Measurements from ENCODE around the gene KLHL13.
"Not testable (repeated sequence)": the region's sequence is repeated elsewhere in the genome, so short reads cannot be mapped to it uniquely, and the experiment has no call there.

The KLHL13 gene

DNA sequence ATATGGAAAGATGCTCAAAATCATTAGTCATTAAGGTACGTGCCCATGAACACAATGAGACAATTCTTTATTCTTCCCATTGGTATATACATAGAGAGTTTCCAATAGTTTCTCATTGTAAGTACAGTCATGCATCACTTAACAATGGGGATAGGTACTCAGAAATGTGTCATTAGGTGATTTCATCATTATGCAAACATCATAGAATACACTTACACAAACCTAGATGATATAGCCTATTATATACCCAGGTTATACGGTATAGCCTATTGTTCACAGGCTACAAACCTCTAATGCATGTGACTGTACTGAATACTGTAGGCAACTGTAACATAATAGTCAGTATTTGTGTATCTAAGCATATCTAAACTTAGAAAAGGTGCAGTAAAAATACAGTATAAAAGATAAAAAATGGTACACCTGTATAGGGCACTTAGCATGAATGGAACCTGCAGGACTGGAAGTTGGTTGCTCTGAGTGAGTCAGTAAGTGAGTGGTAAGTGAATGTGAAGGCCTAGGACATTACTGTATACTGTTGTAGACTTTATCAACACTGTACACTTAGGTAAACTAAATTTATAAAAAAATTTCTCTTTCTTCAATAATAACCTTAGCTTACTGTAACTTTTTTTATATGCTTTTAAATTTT lies 49.6 kb downstream of the KLHL13 start:
- DNase-seq = no peak

DNA sequence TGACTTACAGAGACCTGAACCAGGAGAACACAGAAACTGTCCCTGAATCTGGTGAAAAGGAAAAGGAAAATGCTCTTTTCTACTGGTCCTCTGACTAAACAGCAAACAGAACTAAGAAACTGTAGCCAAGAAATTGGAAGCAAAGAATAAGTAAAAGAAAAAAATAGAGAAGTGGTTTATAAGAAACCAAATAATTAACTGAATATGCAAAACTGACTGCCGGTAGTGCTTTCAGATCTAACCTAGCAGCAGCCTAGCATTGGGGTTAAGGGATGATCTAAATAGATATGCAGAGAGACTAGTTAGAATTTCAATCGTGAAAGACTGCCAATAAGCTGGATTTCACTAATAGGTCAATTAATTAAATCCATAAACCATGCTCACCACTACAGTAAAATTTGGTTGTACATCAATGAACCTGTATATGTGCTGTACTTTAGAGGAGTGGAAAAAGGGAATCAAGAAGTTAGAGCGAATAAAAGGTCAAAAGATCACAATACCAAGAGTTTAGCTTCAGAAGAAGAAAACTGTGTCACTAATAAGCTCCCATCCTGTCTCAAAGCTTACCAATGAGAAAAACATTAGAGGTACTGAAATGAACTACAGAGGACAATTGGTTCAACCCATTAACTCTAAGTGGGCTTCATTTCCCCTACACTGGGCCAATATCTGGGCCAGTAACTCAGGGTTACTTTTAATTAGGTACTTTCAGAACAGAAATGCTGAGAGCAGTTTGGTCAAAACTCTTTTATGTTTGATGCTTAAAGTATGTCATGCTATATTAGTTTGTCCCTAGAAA lies 53.6 kb downstream of the KLHL13 start:
- DNase-seq = no peak

DNA sequence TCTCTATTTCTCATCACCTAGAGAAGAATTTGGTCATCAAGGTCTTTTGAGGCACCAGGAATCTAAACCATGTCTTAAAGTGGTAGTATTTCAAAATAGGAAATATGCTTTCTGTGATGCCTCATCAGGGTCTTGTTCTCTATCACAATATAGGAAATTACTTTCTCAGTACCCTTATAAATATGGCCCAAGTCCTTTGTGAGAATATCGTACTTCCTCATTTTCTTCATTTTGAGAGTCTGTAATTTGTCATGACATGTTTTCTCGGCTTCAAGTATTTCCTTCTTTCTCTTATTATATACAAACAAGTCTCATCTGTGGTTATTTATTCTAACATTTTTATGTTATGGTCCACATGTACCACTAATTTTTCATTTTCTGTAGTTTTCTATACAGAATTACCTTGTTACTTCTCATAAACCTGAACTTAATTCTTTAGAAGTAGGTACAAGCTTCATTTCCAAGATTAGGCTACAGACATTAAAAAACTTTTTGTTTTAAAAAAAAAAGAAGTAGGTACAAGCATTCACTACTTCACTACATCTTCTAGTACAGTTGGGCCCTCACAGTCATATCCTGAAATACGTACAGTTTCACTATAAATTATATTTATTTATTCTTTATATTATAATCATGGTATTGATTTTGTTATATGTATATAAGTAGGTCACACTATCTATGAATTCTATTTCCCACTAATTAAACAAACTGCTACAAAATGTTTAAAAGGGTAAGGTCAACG lies 54.4 kb downstream of the KLHL13 start:
- no peak for DNase-seq

DNA sequence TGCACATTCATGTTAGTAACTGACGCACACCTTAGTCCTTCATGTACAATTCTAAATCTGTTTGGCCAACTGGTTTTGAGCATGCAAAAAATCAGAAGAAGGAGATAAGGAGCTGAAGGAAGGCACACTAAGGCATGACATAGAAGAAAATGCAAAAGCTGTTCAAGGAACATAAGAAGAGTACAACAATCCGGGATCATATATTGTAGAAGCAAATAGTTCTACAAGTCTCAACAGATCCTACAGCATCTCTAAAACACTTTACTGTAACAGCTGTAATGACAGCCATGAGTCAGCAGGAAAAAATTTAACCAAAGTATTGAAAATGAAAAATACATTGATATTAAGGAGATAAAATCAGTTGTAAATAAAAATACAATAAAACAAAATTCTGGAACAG lies 57.7 kb downstream of the KLHL13 start:
- no peak for DNase-seq

DNA sequence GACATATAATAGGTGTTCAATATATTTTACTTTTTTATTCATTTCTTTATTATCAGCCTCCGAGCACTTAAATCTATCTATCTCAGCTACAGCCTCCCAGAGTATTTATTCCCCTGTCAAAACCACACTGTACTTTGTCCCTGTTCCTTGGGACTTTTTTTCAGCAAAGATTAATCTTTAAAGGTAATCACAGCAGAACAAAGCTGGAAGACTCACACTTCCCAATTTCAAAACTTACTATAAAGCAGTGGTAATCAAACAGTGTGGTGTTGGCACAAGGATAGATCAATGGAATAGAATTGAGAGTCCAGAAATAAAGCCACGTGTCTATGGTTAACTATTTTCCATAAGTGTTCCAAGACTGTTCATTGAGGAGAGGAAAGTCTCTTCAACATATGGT lies 59.7 kb downstream of the KLHL13 start:
- no peak for DNase-seq

DNA sequence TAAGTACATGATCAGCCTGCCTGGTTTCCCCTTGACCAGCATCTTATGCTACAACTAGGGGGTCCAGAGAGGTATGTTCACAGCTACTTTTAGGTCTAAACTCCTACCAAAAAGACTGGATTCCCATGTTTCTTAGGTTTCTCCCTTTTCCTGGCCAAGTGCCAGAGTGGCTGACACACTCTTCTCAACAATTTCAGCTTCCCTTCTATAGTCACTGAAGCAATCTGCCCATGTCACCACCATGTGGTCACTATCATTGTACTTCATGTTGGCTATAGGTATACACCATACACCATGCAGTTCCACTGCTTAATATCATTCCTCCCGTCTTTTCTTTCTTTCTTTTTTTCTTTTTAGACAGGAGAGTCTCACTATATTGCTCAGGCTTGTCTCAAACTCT lies 66.9 kb downstream of the KLHL13 start:
- no peak for DNase-seq

DNA sequence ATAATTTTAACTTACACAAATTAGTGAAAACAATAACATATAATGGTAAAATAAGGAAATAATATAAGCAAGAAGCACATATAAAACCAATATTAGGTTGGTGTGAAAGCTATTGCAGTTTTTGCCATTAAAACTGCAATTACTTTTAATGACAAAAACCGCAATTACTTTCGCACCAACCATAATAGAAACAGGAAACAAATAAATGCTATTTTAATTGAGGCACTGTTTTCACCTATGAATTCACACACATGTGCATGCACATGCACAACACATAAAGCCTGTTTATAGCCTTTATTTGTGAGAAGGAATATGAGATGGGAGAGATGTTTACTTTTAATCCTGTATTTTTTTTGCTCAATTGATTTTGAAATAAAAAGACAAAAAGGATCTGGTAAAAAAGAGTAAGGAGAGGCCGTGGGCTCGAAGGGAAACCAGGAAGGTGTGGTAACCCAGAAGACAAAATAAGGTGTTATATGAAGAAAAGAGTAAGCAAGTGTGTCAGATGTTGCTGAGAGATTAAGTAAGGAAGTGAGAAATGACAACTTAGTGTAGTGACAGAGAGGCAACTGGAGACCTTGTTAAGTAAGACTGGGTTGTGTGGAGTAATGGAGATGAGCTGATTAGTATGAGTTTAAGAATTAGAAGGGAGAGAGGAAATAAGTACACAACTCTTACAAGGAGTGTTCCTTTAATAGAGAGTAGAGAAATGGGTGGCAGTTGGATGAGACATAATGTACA lies 69.0 kb downstream of the KLHL13 start:
- no peak for DNase-seq

DNA sequence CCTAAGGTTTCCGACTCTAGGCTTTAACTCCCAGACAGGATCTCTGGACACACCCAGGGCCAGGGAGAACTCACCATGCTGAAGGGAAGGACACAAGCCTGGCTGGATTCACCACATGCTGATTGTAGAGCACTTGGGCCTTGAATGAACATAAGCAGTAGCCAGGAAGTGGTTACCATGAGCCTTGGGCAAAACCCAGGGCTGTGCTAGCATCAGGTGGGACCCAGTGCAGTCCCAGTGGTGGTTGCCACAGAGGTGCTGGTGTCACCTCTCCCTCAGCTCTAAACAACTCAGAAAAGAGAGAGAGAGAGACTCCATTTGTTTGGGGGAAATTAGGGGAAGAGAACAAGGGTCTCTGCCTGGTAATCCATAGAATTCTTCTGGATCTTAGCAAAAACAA lies 77.0 kb downstream of the KLHL13 start:
- no peak for DNase-seq

DNA sequence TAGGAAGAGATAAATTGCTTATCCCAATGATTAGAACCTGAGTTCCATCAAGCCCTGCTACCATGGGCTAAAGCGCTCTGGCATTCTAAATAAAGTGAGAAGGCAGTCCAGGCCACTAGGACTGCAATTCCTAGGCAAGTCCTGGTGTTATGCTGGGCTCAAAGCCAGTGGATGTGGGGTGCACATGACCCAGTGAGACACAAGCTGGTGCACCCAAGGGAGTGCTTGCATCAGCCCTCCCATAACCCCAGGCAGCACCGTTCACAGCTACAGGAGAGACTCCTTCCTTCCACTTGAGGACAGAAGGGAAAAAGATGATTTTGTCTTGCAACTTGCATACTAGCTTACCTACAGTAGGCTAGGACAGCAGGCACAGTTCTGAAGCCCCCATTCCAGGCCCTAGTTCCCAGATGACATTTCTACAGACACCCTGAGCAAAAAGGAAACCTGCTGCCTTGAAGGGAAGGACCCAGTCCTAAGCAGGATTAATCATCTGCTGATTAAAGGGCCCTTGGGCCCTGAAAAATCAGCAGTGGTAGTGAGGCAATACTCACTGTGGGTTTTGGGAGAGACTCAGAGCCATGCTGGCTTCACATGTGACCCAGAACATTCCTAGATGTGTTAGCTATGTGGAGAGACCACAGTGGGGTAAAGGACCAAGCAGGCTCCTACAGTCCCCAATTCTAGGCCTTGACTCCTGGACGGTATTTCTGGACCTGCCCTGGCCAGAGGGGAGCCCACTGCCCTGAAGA lies 77.8 kb downstream of the KLHL13 start:
- DNase-seq = peak; percentile 3

DNA sequence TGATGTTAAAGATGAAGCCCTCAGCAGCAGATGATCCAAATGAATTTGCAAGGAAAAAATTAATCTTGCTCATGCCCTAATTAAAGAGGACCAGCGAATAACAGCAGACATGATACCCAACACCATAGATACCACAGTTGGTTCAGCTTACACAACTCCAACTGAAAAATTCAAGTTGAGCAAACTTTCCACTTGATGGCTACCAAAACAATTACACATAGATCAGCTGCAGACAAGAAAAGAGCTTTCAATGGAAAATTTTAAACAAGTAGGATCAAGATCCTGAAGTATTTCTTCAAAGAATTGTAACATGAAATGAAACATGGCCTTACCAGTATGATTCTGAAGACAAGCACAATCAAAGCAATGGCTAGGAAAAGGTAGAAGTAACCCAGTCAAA lies 90.0 kb downstream of the KLHL13 start:
- no peak for DNase-seq

DNA sequence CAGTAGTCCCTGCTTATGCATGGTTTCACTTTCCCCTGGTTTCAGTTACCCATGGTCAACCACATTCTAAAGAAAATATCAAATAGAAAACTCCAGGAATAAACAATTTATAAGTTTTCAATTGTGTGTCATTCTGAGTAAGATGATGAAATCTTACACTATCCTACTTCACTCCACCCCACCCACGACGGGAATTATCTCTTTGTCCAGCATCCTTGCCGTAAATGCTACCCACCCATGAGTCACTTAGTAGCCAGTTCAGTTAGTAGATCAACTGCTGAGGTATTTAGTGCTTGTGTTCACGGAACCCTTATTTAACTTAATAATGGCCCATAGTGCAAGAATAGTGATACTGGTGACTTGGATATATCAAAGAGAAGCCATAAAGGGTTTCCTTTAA lies 91.4 kb downstream of the KLHL13 start:
- no peak for DNase-seq

DNA sequence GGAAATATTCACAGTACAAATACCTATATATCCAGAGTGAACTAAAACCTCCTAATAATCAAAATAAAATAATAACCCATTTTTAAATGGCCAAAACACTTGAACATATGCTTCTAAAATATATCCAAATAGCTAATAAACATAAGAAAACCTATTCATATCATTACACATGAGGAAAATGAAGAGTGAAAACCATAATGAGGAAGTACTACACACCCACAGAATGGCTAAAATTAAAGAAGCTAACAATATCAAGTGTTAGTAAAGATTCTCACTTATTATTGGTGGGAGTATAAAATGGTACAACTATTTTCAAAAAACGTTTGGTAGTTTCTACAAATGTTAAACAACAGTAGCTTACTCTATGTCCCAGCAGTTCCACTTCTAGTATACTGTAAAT lies 92.1 kb downstream of the KLHL13 start:
- DNase-seq = no peak

DNA sequence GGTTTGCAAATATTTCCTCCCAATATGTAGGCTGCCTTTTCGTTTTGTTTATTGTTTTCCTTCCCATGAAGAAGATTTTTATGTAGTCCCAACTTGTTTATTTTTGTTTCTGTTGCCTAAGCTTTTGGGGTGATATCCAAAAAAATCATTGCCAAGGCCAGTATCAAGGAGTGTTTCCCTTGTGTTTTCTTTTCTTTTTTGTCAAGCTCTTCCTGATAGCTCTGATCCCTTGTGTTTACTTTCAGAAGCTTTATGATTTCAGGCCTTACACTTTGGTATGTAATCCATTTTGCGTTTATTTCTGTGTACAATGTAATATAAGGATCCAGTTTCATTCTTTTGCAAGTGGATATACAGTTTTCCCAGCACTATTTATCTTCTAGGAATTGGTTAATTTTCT lies 93.9 kb downstream of the KLHL13 start:
- no peak for DNase-seq

DNA sequence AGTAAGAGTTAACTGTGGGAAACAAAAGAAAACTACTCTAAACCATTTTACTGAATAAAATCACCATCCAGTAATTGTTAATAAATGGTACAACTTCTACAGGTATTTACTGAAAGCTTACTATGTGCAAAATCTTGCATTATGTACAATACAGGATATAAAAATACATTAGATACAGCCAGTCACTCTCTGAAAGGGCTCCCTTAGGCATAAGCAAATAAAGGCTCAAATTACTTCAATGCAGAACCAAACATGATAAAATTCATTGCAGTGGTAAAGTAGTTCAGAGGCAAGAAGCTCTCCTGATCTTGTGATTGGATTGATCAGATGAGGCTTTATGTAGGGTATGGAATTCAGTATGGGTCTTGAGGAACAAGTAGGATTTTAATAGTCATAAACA lies 100.2 kb downstream of the KLHL13 start:
- no peak for DNase-seq

DNA sequence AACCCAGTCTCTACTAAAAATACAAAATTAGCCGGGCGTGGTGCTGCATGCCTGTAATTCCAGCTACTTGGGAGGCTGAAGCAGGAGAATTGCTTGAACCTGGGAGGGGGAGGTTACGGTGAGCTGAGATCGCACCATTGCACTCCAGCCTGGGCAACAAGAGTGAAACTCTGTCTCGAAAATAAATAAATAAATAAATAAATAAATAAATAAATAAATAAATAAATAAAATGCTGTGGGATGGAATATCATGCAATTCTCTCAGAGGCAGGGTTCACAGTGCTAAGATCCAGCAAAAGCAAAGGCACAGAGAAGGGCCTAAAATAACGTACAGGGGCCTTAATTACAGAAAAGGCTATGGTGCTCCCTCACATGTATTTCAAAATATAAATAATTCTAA lies 114.2 kb downstream of the KLHL13 start:
- not testable (repeated sequence) for DNase-seq

DNA sequence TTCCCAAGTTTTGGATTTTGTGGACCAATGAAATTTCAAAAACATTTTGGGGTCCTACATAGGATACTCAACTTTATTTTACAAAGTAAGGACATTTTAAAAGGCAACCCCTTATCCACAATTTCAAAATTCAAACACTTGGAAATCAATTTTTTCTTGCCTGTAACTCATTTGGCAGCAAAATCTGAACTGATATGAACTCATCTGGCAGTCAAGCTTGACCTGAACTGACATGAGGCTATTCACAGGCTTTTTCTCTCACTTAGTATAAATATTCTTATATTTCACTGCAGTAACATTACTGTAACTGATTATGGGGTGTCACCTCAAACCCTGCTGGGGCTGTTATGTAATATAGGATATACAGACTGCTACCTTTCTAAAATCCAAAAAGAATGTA lies 116.1 kb downstream of the KLHL13 start:
- no peak for DNase-seq

DNA sequence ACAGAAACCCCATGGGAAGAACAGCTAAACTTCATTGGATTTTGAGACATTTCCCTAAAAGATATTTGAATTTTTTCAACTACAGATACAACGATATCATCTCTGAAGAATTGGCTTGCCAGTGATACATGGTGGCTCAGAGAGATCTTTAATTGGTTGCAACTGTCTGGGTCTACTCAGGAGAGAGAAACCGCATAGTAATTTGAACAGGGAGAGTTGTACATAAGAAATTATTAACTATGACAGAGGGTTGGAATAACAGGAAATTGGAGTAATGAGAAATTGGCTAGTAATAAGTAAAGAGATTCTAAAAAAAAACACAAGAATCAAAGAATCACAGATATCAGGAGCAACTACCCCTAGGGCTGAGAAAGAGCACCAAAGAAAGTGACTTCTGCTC lies 118.4 kb downstream of the KLHL13 start:
- no peak for DNase-seq

DNA sequence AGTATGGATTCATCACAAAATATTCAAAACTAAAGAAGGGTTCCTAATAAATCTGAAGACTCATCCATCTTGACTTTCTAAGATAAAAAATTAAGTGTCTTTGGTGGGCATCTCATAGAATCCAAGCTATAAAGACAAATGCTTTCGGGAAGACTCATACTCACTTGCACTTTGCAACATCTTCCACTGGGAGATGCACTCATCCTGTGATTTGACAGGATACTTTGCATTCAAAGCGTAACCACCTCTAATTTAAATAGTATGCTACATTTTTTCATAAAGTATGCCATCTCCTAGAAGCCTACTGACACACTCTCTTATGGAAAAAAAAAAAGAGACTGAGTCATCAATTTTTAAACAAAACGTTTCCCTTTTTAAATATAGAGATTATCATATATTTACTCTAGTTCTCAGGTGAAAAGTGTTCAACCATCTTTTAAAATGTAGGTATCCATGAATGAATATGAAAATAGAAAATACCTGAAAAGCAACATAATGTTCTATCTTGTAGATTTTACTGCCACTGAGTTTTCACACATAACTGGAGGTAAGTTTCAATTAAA lies 119.6 kb downstream of the KLHL13 start:
- no peak for DNase-seq

DNA sequence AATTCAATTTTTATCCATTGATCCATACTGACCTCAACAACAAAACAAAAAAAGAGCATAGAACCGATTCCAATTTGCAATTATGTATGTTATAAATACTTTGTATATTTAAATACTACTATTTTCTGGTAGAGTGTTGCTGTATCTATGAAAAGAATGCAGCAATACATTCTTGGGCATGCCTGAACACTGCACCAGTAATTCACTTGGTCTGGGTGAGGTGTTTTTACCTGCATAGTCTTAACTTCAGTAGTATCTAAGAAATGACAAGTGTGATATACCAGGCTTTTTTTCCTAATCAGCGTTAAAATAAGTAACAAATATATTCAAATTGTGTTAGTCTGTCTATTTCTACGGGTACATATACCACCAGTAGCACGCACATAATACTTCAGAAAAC lies 120.2 kb downstream of the KLHL13 start:
- DNase-seq = no peak

DNA sequence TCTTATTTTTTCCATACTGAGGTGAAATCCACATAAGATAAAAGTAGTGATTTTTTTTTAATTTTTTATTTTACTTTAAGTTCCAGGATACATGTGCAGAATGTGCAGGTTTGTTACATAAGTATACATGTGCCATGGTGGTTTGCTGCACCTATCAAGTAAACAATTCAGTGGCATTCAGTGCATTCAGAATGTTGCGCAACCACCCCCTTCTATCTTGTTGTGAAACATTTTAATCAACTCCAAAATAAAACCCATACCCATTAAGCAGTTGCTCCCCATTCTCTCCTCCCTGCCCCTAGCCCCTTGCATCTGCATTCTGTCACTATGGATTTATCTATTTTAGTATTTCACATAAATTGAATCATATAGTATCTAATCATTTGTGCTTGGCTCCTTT lies 121.2 kb downstream of the KLHL13 start:
- DNase-seq = no peak

DNA sequence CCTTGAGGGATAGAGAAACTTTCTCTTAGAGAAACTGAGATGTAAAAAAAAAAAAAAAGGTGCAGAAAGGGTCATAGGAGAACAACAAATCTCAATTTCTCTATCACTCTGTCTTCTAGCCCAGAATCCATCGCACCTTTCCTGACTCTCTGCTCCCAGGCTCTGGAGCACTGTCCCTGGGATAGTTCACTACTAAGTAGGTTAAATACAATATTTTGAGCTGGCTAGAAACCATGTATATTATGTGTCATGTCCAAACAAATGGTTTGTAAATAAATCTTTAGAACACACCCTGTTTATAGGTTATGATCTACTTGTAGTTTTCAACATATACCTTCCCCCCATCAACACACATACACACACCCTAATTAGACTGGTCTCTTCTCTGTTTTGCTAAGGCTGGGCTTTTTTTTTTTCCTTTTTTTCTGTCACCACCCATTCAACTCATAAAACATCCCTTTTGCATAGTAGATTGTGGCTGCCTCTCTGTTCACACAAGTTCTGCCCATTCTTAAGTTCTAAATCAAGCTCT lies 124.4 kb downstream of the KLHL13 start:
- no peak for DNase-seq

DNA sequence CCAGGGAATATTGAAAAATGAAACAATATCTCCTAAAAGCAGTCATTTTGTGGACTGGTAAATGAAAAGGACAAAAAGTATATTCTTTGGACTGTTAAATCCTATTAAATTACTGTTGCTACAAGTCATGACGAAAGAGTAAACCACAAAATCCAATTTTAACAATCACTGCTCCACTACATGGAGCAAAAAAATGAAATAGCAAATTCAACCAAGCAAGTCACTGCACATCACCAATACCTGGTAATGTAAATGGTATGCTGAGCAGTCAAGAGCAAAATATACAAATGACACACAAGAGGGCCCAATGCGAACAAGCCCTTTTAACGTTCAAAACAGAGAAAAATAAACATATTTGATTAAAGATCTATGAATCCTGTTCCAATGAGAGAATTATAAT lies 126.2 kb downstream of the KLHL13 start:
- no peak for DNase-seq

All from T1000 (cell line).